PFSK-1 (cell line): ENCODE measurements around the gene CASP7.

Experiments used
- FOXP2 ChIP-seq: optimal IDR thresholded peaks from 2 replicates; pipeline ENCODE3; 2011; ENCODE audit warnings: borderline replicate concordance, control low read depth, inconsistent platforms; ENCODE audit not compliant: insufficient read depth; ENCODE audit errors: extremely low read length, extremely low read depth
- POLR2AphosphoS5 ChIP-seq: IDR thresholded peaks from 2 replicates; pipeline ENCODE4 v1.6.1; 2012; ENCODE audit warnings: low read depth, mild to moderate bottlenecking, control low read depth, low read length, moderate library complexity
- REST ChIP-seq, 2 experiments: IDR thresholded peaks; 2 replicates each; pipeline versions ENCODE4 v1.6.1 to v1.8.0; 2011 to 2012; ENCODE audit warnings: low read depth in 2 of 2, low read length in 2 of 2, control low read depth in 1 of 2, inconsistent platforms in 1 of 2, mild to moderate bottlenecking in 1 of 2, moderate library complexity in 1 of 2; ENCODE audit not compliant: insufficient read depth in 1 of 2
- SIN3A ChIP-seq: IDR thresholded peaks from 2 replicates; pipeline ENCODE4 v1.6.1; 2012; ENCODE audit warnings: mild to moderate bottlenecking, low read length, moderate library complexity, borderline replicate concordance; ENCODE audit not compliant: insufficient read depth
- TAF1 ChIP-seq: IDR thresholded peaks from 2 replicates; pipeline ENCODE4 v1.6.1; 2012; ENCODE audit warnings: low read length, control low read depth, borderline replicate concordance; ENCODE audit not compliant: insufficient read depth

CASP7 gene

GRCh38 chr10:113690749-113691148 is 11.0 kb downstream of the CASP7 start:
- TF ChIP-seq POLR2AphosphoS5: no peak
- no peak for TF ChIP-seq TAF1
- no peak for TF ChIP-seq REST (IDR thresholded peaks at IDR 0.05; ENCODE audit: insufficient read depth in 1 of 2, low read depth in 2 of 2, low read length in 2 of 2)
- no peak for TF ChIP-seq SIN3A
- no peak for TF ChIP-seq FOXP2

- TF ChIP-seq FOXP2 (no peak), TAF1 (no peak), SIN3A (no peak), REST (IDR thresholded peaks at IDR 0.05; ENCODE audit: insufficient read depth in 1 of 2, low read depth in 2 of 2, low read length in 2 of 2) (no peak), POLR2AphosphoS5 (no peak)
Observed at GRCh38 chr10:113691381-113691780, 11.7 kb downstream of the CASP7 start.

- no peak for TF ChIP-seq REST (IDR thresholded peaks at IDR 0.05; ENCODE audit: insufficient read depth in 1 of 2, low read depth in 2 of 2, low read length in 2 of 2)
- TF ChIP-seq SIN3A: no peak
- no peak for TF ChIP-seq TAF1
Observed at GRCh38 chr10:113692271-113692670, 12.6 kb downstream of the CASP7 start.

GRCh38 chr10:113693348-113693747 is 13.6 kb downstream of the CASP7 start:
- TF ChIP-seq POLR2AphosphoS5 (no peak), REST (IDR thresholded peaks at IDR 0.05; ENCODE audit: insufficient read depth in 1 of 2, low read depth in 2 of 2, low read length in 2 of 2) (no peak), SIN3A (no peak), TAF1 (no peak), FOXP2 (no peak)

- TF ChIP-seq REST (IDR thresholded peaks at IDR 0.05; ENCODE audit: insufficient read depth in 1 of 2, low read depth in 2 of 2, low read length in 2 of 2): no peak
- no peak for TF ChIP-seq TAF1
- no peak for TF ChIP-seq FOXP2
- TF ChIP-seq SIN3A: no peak
- no peak for TF ChIP-seq POLR2AphosphoS5
Observed at GRCh38 chr10:113695691-113696090, 16.0 kb downstream of the CASP7 start.
